GM10266 (cell line): ENCODE results near the gene TRPV2.
A peak's percentile ranks its signal among the peaks of the same experiment; 100 is the strongest.
"Not testable (repeated sequence)": the region's sequence is repeated elsewhere in the genome, so short reads cannot be mapped to it uniquely, and the experiment has no call there.

Source experiments
- DNase-seq: peaks from one replicate; pipeline ENCODE4 v3.0.0; 2012; ENCODE audit errors: extremely low spot score
- TF ChIP-seq, protein P1 (sequence below): IDR thresholded peaks from 2 replicates; pipeline ENCODE4 v1.5.1; 2012; ENCODE audit warnings: mild to moderate bottlenecking, low read depth; ENCODE audit not compliant: control insufficient read depth, insufficient read depth; ENCODE audit errors: missing control alignments

Gene TRPV2

DNA sequence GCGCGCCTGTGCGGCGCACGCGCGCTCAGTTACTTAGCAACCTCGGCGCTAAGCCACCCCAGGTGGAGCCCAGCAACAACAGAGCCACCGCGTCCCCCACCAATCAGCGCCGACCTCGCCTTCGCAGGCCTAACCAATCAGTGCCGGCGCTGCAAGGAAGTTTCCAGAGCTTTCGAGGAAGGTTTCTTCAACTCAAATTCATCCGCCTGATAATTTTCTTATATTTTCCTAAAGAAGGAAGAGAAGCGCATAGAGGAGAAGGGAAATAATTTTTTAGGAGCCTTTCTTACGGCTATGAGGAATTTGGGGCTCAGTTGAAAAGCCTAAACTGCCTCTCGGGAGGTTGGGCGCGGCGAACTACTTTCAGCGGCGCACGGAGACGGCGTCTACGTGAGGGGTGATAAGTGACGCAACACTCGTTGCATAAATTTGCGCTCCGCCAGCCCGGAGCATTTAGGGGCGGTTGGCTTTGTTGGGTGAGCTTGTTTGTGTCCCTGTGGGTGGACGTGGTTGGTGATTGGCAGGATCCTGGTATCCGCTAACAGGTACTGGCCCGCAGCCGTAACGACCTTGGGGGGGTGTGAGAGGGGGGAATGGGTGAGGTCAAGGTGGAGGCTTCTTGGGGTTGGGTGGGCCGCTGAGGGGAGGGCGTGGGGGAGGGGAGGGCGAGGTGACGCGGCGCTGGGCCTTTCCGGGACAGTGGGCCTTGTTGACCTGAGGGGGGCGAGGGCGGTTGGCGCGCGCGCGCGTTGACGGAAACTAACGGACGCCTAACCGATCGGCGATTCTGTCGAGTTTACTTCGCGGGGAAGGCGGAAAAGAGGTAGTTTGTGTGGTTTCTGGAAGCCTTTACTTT, 34.5 kb upstream of the TRPV2 start, which contains the start of gene UBB:
TSS of gene UBB (plus strand) at position 452 of the 856 bp plus-strand sequence. CDS start 817 bp downstream, outside the sequence.
- DNase-seq, result peak; percentile 93
- TF ChIP-seq, protein P1, sequence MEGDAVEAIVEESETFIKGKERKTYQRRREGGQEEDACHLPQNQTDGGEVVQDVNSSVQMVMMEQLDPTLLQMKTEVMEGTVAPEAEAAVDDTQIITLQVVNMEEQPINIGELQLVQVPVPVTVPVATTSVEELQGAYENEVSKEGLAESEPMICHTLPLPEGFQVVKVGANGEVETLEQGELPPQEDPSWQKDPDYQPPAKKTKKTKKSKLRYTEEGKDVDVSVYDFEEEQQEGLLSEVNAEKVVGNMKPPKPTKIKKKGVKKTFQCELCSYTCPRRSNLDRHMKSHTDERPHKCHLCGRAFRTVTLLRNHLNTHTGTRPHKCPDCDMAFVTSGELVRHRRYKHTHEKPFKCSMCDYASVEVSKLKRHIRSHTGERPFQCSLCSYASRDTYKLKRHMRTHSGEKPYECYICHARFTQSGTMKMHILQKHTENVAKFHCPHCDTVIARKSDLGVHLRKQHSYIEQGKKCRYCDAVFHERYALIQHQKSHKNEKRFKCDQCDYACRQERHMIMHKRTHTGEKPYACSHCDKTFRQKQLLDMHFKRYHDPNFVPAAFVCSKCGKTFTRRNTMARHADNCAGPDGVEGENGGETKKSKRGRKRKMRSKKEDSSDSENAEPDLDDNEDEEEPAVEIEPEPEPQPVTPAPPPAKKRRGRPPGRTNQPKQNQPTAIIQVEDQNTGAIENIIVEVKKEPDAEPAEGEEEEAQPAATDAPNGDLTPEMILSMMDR, result peak; percentile 20

DNA sequence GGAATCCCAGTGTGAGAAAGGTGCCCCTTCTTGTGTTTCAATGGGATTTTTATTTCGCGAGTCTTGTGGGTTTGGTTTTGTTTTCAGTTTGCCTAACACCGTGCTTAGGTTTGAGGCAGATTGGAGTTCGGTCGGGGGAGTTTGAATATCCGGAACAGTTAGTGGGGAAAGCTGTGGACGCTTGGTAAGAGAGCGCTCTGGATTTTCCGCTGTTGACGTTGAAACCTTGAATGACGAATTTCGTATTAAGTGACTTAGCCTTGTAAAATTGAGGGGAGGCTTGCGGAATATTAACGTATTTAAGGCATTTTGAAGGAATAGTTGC, 33.9 kb upstream of the TRPV2 start:
- TF ChIP-seq, protein P1, result no peak
- DNase-seq, result no peak

DNA sequence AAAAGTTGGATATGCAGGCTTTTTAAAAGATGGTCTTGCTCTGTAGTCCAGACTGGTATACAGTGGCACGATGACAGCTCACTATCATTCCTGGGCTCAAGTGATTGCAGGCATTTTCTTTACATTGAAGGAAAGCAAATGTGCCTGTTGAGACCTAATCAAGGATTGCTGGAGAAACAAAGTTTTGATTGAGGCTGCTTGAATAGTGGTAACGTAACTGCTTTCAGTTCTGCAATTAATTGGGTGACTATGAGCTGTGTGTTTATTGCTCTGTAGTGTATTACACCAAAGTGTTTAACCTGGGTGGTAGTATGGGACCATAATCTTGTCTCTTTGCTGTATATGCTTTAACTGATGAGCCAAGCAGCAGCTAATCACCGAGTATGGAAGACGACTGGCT, 32.2 kb upstream of the TRPV2 start:
- TF ChIP-seq, protein P1, result no peak
- DNase-seq, result no peak

DNA sequence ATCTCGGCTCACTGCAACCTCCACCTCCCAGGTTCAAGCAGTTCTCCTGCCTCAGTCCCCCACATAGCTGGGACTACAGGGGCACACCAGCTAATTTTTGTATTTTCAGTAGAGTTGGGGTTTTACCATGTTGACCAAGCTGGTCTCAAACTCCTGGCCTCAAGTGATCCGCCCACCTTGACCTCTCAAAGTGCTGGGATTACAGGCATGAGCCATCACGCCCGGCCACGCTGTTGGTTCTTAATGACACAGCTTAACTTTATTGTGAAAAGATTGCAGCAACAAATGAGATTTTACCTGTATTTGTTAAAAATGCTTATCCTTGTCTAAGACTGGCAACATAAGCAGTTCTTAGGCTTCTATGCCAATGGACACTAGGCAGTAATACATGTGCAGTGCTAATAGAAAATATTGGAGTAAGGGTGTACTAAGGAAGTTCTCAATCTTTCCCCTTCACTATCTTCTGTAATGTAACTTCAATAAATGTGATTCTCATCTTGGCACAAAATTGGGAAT, 31.5 kb upstream of the TRPV2 start:
- TF ChIP-seq, protein P1, result no peak
- no peak for DNase-seq

DNA sequence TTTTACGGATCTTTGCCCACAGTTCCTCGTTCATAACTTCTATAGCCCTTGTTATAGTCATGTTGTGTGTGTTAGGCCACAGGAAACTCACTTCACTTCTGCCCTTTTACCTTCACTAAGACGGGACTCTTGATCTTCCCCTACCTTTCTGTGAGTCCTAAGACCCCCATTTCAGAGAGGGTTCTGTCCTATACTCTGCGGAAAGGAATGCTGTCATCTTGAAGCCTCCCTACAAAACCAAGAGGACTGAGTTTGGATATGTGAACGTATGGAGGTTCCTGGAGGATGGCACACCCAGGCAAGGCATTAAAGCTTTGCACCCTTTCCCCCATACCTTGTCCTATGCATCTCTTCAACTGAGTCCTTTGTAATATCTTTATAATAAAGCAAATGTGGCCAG, 30.8 kb upstream of the TRPV2 start:
- no peak for DNase-seq
- TF ChIP-seq, protein P1, result no peak

DNA sequence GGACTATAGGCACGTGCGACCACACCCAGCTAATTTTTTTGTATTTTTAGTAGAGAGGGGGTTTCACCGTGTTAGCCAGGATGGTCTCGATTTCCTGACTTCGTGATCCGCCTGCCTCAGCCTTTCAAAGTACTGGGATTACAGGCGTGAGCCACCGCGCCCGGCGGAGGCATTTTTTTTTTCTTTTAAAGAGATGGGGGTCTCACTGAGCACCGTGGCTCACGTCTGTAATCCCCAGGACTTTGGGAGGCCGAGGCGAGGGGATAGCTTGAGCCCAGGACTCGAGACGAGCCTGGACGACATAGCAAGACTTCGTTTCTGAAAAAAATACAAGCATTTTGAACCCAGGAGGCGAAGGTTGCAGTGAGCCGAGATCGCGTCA, 29.3 kb upstream of the TRPV2 start:
- not testable (repeated sequence) for DNase-seq

DNA sequence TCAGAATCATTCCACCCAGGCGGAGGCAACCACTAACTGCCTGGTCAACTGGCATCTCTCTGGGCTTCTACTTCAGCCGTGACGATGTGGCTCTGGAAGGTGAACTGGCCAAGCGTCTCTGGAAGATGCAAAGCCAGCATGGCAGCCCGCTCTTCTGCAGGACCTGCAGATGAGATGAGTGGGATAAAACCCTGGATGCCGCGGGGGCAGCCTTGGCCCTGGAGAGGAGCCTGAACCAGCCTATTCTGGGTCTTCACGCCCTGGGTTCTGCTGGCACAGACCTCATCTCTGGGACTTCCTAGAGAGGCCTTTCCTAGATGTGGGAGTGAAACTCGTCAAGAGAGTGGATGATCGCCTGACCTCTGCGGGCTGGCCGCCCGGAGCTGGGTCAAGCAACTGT, 23.9 kb upstream of the TRPV2 start:
- DNase-seq, result no peak
- TF ChIP-seq, protein P1, result no peak

DNA sequence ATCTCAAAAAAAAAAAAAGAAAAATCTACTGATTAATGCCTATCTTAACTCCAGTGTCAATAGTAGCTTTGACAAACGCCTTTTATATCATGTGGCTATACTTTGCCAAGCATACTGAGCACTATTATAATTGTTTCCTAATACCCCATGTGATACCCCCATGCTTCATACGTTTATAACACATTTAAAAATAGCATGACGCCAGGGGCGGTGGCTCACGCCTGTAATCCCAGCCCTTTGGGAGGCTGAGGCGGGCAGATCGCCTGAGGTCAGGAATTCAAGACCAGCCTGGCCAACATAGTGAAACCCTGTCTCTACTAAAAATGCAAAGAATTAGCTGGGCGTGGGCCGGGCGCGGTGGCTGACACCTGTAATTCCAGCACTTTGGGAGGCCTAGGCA, 22.9 kb upstream of the TRPV2 start:
- not testable (repeated sequence) for DNase-seq

DNA sequence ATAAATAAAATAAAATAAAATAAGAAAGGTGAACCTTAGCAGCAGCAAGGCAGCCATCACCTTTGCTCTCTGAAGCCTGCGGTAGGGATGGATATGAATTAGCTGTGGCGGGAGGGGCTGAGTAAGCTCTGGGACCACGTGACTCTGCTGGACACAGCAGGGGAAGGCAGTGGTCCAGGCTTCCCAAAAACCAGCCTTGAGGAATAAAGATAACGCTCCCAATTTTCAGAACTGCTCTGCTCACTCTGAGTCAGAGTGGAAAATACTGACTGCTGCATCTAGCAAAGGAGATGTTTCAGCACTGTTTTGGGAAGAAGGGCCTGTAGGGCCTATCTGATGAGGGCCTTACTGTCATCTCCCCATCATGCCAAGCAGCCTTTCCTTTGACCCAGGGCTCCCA, 19.5 kb upstream of the TRPV2 start:
- DNase-seq, result not testable (repeated sequence)

DNA sequence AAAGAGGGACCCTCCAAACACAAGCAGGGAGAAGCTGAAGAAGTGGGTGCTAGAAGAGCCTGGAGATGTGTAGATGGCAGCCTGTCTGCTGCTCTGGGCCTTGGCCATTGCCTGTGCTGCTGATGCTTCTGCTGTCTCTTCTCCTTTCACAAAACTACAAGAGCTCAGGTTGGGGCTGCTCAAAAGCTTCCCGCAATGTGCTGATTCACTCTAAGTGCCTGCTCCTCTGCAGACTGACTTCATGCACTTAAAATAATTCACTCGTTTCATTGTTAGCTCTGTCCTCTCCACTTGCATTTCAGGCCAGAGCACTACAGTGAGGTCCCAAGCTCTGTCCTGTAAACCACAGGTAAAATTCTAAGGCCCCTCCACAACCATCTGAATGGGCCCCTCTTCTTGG, 18.7 kb upstream of the TRPV2 start:
- DNase-seq, result not testable (repeated sequence)
